SK-N-SH (cell line): ENCODE results near the gene PLEKHF1. TPM values are rescaled to one million over a fixed set of nuclear protein-coding genes. Genes with fewer than 3 reads are reported as not detected.
A peak's percentile ranks its signal among the peaks of the same experiment; 100 is the strongest.

Experiments used
- CTCF ChIA-PET: fragments of 300-600, 350-600 bp; formaldehyde crosslinking; extraction: SDS; loops from one replicate; lab custom pipeline; 2021; lab: Yijun Ruan, JAX
- POLR2A ChIA-PET: fragments of 350-600 bp; sonication (Branson Sonifier 250); formaldehyde crosslinking; extraction: SDS; loops from one replicate; lab custom pipeline; 2020; ENCODE audit warnings: antibody characterized with exemption, inconsistent platforms; lab: Yijun Ruan, JAX
- DNase-seq: peaks from one replicate; pipeline ENCODE4 v3.0.0; 2012
- H2AFZ ChIP-seq: fragments of 200-600 bp; sonication (generic); 2 replicates; pipeline ENCODE4 v1.8.1; 2016; ENCODE audit warnings: antibody characterized with exemption, mild to moderate bottlenecking, low read depth
- H3F3A ChIP-seq: fragments of 200-600 bp; sonication (generic); replicated peaks from 2 replicates; pipeline ENCODE3; 2016; ENCODE audit warnings: antibody characterized with exemption, mild to moderate bottlenecking; ENCODE audit not compliant: insufficient read depth
- H3K27ac ChIP-seq, 2 experiments: fragments of 200-500 bp in 1 of 2; fragments of 200-600 bp in 1 of 2; sonication (Bioruptor generic) in 1 of 2; sonication (generic), shearing (Covaris generic) in 1 of 2; 2 replicates each; pipeline versions ENCODE4 v1.5.1 to v1.6.1; 2014 to 2016; ENCODE audit warnings: low read depth in 2 of 2, inconsistent platforms in 1 of 2, low read length in 1 of 2, mild to moderate bottlenecking in 1 of 2, mixed read lengths in 1 of 2
- H3K27me3 ChIP-seq: fragments of 200-600 bp; sonication (generic), shearing (Covaris generic); 2 replicates; pipeline ENCODE4 v1.6.1; 2016; ENCODE audit warnings: mixed run types; ENCODE audit not compliant: insufficient read depth
- H3K36me3 ChIP-seq, 2 experiments: fragments of 200-500 bp in 1 of 2; fragments of 200-600 bp in 1 of 2; sonication (Bioruptor generic) in 1 of 2; sonication (generic) in 1 of 2; replicated peaks in 1 of 2; 2 replicates each; pipeline versions ENCODE3 to v1.5.1; 2014 to 2016; ENCODE audit warnings: low read length in 1 of 2, mild to moderate bottlenecking in 1 of 2; ENCODE audit not compliant: insufficient read depth in 2 of 2, control insufficient read depth in 1 of 2
- H3K4me1 ChIP-seq, 2 experiments: fragments of 200-500 bp in 1 of 2; fragments of 200-600 bp in 1 of 2; sonication (Bioruptor generic) in 1 of 2; sonication (generic), shearing (Covaris generic) in 1 of 2; 2 replicates each; pipeline versions ENCODE4 v1.5.1 to v1.6.1; 2014 to 2016; ENCODE audit warnings: low read depth in 1 of 2, low read length in 1 of 2, mixed run types in 1 of 2; ENCODE audit not compliant: insufficient read depth in 2 of 2, control insufficient read depth in 1 of 2
- H3K4me2 ChIP-seq: fragments of 200-600 bp; sonication (generic), shearing (Covaris generic); 2 replicates; pipeline ENCODE4 v1.6.1; 2017; ENCODE audit warnings: mixed run types
- H3K4me3 ChIP-seq, 2 experiments: fragments of 200-500 bp in 1 of 2; fragments of 200-600 bp in 1 of 2; sonication (Bioruptor generic) in 1 of 2; sonication (generic), shearing (Covaris generic) in 1 of 2; 2 replicates each; pipeline versions ENCODE4 v1.5.1 to v1.8.1; 2014 to 2016; ENCODE audit warnings: low read depth in 2 of 2, inconsistent platforms in 1 of 2, low read length in 1 of 2, mild to moderate bottlenecking in 1 of 2, mixed read lengths in 1 of 2, moderate library complexity in 1 of 2
- H3K79me2 ChIP-seq: fragments of 200-600 bp; sonication (generic); 2 replicates; pipeline ENCODE4 v1.8.1; 2017; ENCODE audit warnings: mild to moderate bottlenecking; ENCODE audit not compliant: insufficient read depth
- H3K9ac ChIP-seq: fragments of 200-600 bp; sonication (generic); 2 replicates; pipeline ENCODE4 v1.6.1; 2017; ENCODE audit warnings: mixed run types
- H3K9me2 ChIP-seq: fragments of 200-600 bp; sonication (generic); 2 replicates; pipeline ENCODE4 v1.6.1; 2017; ENCODE audit warnings: mixed run types
- H3K9me3 ChIP-seq: fragments of 200-600 bp; sonication (generic); 2 replicates; pipeline ENCODE4 v1.6.1; 2017; ENCODE audit warnings: mixed run types, mild to moderate bottlenecking, moderate library complexity
- H4K20me1 ChIP-seq: fragments of 200-600 bp; sonication (generic); 2 replicates; pipeline ENCODE4 v1.6.1; 2017; ENCODE audit warnings: mild to moderate bottlenecking, mixed run types; ENCODE audit not compliant: insufficient read depth
- ELF1 ChIP-seq: IDR thresholded peaks from 2 replicates; pipeline ENCODE4 v1.4.0; 2012
- GABPA ChIP-seq: IDR thresholded peaks from 2 replicates; pipeline ENCODE4 v1.4.0; 2012; ENCODE audit warnings: low read depth, mild to moderate bottlenecking
- RAD21 ChIP-seq: IDR thresholded peaks from 2 replicates; pipeline ENCODE4 v1.6.1; 2012; ENCODE audit warnings: mild to moderate bottlenecking, low read length
- TAF1 ChIP-seq: IDR thresholded peaks from 2 replicates; pipeline ENCODE4 v1.6.1; 2012; ENCODE audit warnings: low read depth, mild to moderate bottlenecking, low read length, moderate library complexity, borderline replicate concordance
- WGBS: methylation state at CpG from one replicate; pipeline ENCODE4 v1.1.6; 2017; ENCODE audit warnings: low lambda C conversion rate; 5-methylcytosine and 5-hydroxymethylcytosine counted together
- polyA plus RNA-seq, 3 experiments: library from polyadenylated mRNA; depleted of rRNA; stranded (reverse); fragments of >200 nt; gene quantifications; 2 replicates each; pipeline ENCODE4 v1.2.3, GENCODE V29; 2012
- TF ChIP-seq, protein P1 (sequence below): IDR thresholded peaks from 2 replicates; pipeline ENCODE4 v1.6.1; 2012; ENCODE audit warnings: mild to moderate bottlenecking, low read depth, low read length, moderate library complexity
- TF ChIP-seq, protein P2 (sequence below): IDR thresholded peaks from 2 replicates; pipeline ENCODE4 v1.4.0; 2012; ENCODE audit warnings: low read depth, borderline replicate concordance
- TF ChIP-seq, protein P3 (sequence below): IDR thresholded peaks from 2 replicates; pipeline ENCODE4 v1.4.0; 2012; ENCODE audit warnings: low read depth, borderline replicate concordance

PLEKHF1 gene
- polyA plus RNA-seq, 1 of the 3 experiments (the other 2 are of a cell fraction) = 3.9 TPM

DNA sequence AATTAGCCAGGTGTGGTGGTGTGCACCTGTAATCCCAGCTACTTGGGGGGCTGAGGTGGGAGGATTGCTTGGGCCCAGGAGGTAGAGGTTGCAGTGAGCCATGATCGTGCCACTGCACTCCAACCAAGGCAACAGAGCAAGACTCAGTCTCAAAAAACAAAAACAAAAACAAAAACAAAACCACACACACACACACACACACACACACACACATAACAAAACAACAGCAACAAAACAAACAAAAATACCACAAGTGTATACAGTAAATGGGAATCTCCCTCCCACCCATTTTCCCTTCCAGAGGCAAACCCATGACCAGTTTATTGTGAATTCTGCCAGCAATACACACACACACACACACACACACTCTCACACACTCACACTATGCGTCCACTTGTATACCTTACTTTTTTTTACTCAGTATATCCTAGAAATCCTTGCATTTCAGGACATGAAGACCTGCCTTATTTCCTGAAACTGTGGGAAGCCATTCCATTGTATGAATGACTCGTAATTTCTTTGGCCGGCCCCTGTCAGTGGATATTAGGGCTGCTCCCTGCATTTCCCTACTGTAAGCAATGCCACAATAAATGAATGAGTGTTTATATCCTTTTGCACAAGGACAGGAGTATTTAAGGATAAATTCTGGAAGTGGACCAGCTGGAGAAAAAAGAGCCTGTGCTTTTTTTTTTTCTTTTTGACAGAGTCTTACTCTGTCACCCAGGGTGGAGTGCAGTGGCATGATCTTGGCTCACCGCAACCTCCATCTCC, 6.9 kb upstream of the PLEKHF1 start (continued):
- TF ChIP-seq, protein P1, sequence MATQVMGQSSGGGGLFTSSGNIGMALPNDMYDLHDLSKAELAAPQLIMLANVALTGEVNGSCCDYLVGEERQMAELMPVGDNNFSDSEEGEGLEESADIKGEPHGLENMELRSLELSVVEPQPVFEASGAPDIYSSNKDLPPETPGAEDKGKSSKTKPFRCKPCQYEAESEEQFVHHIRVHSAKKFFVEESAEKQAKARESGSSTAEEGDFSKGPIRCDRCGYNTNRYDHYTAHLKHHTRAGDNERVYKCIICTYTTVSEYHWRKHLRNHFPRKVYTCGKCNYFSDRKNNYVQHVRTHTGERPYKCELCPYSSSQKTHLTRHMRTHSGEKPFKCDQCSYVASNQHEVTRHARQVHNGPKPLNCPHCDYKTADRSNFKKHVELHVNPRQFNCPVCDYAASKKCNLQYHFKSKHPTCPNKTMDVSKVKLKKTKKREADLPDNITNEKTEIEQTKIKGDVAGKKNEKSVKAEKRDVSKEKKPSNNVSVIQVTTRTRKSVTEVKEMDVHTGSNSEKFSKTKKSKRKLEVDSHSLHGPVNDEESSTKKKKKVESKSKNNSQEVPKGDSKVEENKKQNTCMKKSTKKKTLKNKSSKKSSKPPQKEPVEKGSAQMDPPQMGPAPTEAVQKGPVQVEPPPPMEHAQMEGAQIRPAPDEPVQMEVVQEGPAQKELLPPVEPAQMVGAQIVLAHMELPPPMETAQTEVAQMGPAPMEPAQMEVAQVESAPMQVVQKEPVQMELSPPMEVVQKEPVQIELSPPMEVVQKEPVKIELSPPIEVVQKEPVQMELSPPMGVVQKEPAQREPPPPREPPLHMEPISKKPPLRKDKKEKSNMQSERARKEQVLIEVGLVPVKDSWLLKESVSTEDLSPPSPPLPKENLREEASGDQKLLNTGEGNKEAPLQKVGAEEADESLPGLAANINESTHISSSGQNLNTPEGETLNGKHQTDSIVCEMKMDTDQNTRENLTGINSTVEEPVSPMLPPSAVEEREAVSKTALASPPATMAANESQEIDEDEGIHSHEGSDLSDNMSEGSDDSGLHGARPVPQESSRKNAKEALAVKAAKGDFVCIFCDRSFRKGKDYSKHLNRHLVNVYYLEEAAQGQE = no peak
- TF ChIP-seq RAD21 = no peak
- TF ChIP-seq, protein P2, sequence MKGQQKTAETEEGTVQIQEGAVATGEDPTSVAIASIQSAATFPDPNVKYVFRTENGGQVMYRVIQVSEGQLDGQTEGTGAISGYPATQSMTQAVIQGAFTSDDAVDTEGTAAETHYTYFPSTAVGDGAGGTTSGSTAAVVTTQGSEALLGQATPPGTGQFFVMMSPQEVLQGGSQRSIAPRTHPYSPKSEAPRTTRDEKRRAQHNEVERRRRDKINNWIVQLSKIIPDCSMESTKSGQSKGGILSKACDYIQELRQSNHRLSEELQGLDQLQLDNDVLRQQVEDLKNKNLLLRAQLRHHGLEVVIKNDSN = no peak
- TF ChIP-seq, protein P3, sequence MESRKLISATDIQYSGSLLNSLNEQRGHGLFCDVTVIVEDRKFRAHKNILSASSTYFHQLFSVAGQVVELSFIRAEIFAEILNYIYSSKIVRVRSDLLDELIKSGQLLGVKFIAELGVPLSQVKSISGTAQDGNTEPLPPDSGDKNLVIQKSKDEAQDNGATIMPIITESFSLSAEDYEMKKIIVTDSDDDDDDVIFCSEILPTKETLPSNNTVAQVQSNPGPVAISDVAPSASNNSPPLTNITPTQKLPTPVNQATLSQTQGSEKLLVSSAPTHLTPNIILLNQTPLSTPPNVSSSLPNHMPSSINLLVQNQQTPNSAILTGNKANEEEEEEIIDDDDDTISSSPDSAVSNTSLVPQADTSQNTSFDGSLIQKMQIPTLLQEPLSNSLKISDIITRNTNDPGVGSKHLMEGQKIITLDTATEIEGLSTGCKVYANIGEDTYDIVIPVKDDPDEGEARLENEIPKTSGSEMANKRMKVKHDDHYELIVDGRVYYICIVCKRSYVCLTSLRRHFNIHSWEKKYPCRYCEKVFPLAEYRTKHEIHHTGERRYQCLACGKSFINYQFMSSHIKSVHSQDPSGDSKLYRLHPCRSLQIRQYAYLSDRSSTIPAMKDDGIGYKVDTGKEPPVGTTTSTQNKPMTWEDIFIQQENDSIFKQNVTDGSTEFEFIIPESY = no peak

DNA sequence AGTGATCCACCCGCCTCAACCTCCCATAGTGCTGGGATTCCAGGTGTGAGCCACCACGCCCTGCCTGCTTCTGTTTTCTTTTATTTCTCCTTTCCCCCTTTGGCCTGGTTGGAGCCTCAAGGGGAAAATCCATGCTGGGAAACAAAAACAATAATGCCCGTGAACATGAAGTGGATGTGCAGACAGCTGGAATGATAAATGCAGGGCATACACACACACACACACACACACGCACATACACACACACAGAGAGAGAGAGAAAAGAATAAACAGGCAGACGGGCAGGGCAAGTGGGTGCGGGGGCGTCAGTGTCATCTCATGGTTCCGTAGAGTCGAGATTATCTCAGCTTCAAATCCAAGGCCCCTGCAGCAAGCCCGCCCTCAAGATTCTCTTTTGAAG, 4.4 kb upstream of the PLEKHF1 start:
- no peaks in the 10 kb centered on the region for H3K9me2 ChIP-seq
- no peak overlapping the region for H2AFZ ChIP-seq
- H3F3A ChIP-seq = peaks cover 18% of the 10 kb centered on the region
- no peaks in the 10 kb centered on the region for H3K9me3 ChIP-seq
- no peaks in the 10 kb centered on the region for H4K20me1 ChIP-seq
- no peak overlapping the region for H3K9ac ChIP-seq
- WGBS = 70% methylated on average over 10 of the region's 10 CpGs
- H3K27me3 ChIP-seq = no peaks in the 10 kb centered on the region; the same call in 1 of the 2 replicates
- POLR2A ChIA-PET = no interaction called here
- H3K79me2 ChIP-seq = no peaks in the 10 kb centered on the region
- no peak overlapping the region for H3K4me3 ChIP-seq
- CTCF ChIA-PET = interaction anchor here (1.1 to 3.4 kb wide), 2 partner anchors 50 to 56 kb away, joined by 3 to 17 read pairs; no protein-coding TSS in a partner anchor
- no peaks in the 10 kb centered on the region for H3K36me3 ChIP-seq
- H3K4me1 ChIP-seq = peaks cover 7 to 9% of the 10 kb centered on the region in 2 experiments; a peak in 3 of 4 replicates
- no peak overlapping the region for H3K4me2 ChIP-seq
- DNase-seq = no peak
- TF ChIP-seq ELF1 = no peak
- TF ChIP-seq GABPA = no peak
- no peak for TF ChIP-seq RAD21
- TF ChIP-seq TAF1 = no peak
- TF ChIP-seq, all 33 proteins: peak for 0
- peak overlapping the region in 1 of 2 experiments; percentile 84; a peak in 1 of 4 replicates for H3K27ac ChIP-seq
